H9 (cell line): ENCODE data around the gene DTNA. TPM values are rescaled to one million over a fixed set of nuclear protein-coding genes. Genes with fewer than 3 reads are reported as not detected.

Experiments used
- DNase-seq: peaks from one replicate; pipeline ENCODE4 v3.0.0-alpha.2; 2017
- H2AFZ ChIP-seq: one replicate; pipeline ENCODE4 v1.6.1; 2013; ENCODE audit warnings: mild to moderate bottlenecking, low read length, control low read depth, moderate library complexity
- H2AK5ac ChIP-seq: 2 replicates; pipeline ENCODE4 v1.6.1; 2013; ENCODE audit warnings: low read length, control low read depth, mixed read lengths; ENCODE audit not compliant: insufficient read length
- H2BK120ac ChIP-seq: one replicate; pipeline ENCODE4 v1.6.1; 2013; ENCODE audit warnings: low read depth, mild to moderate bottlenecking, low read length, control low read depth, inconsistent platforms; ENCODE audit not compliant: poor library complexity, severe bottlenecking
- H2BK12ac ChIP-seq: 2 replicates; pipeline ENCODE4 v1.6.1; 2013; ENCODE audit warnings: low read length, control low read depth, mixed read lengths, low read depth; ENCODE audit not compliant: insufficient read length
- H2BK15ac ChIP-seq: 2 replicates; pipeline ENCODE4 v1.6.1; 2013; ENCODE audit warnings: low read depth, low read length, control low read depth
- H2BK20ac ChIP-seq: one replicate; pipeline ENCODE4 v1.6.1; 2013; ENCODE audit warnings: low read depth, mild to moderate bottlenecking, low read length, control low read depth, inconsistent platforms; ENCODE audit not compliant: poor library complexity, severe bottlenecking
- H2BK5ac ChIP-seq: 2 replicates; pipeline ENCODE4 v1.6.1; 2013; ENCODE audit warnings: low read length, control low read depth, mixed read lengths; ENCODE audit not compliant: insufficient read length
- H3K14ac ChIP-seq: 2 replicates; pipeline ENCODE4 v1.6.1; 2013; ENCODE audit warnings: low read length, control low read depth; ENCODE audit not compliant: insufficient read depth
- H3K18ac ChIP-seq: 2 replicates; pipeline ENCODE4 v1.6.1; 2013; ENCODE audit warnings: low read depth, mild to moderate bottlenecking, mixed read lengths, low read length, control low read depth; ENCODE audit not compliant: insufficient read length
- H3K23ac ChIP-seq: 2 replicates; pipeline ENCODE4 v1.6.1; 2013; ENCODE audit warnings: low read length, control low read depth, mixed read lengths, low read depth; ENCODE audit not compliant: insufficient read length
- H3K23me2 ChIP-seq: 2 replicates; pipeline ENCODE4 v1.6.1; 2013; ENCODE audit warnings: low read depth, mild to moderate bottlenecking, mixed read lengths, low read length, control low read depth; ENCODE audit not compliant: insufficient read length, poor library complexity, severe bottlenecking
- H3K27ac ChIP-seq: 2 replicates; pipeline ENCODE4 v1.5.1; 2013; ENCODE audit warnings: low read length, control low read depth, mixed read lengths, low read depth; ENCODE audit not compliant: insufficient read length
- H3K27me3 ChIP-seq: 2 replicates; pipeline ENCODE4 v1.6.1; 2013; ENCODE audit warnings: low read length, control low read depth, inconsistent platforms; ENCODE audit not compliant: insufficient read depth
- H3K4ac ChIP-seq: 2 replicates; pipeline ENCODE4 v1.6.1; 2013; ENCODE audit warnings: low read depth, mild to moderate bottlenecking, control low read depth, inconsistent platforms, low read length, moderate library complexity
- H3K4me1 ChIP-seq: 2 replicates; pipeline ENCODE4 v1.6.1; 2013; ENCODE audit warnings: low read length, control low read depth, inconsistent platforms; ENCODE audit not compliant: insufficient read depth
- H3K4me2 ChIP-seq: 2 replicates; pipeline ENCODE4 v1.6.1; 2013; ENCODE audit warnings: low read length, control low read depth, mixed read lengths; ENCODE audit not compliant: insufficient read length, insufficient read depth
- H3K56ac ChIP-seq: 2 replicates; pipeline ENCODE4 v1.6.1; 2013; ENCODE audit warnings: low read depth, mild to moderate bottlenecking, mixed read lengths, low read length, control low read depth; ENCODE audit not compliant: insufficient read length
- H3K79me1 ChIP-seq: 2 replicates; pipeline ENCODE4 v1.6.1; 2013; ENCODE audit warnings: low read depth, mild to moderate bottlenecking, moderate library complexity, low read length, control low read depth, inconsistent platforms; ENCODE audit not compliant: insufficient read depth, poor library complexity, severe bottlenecking
- H3K79me2 ChIP-seq: 2 replicates; pipeline ENCODE4 v1.6.1; 2013; ENCODE audit warnings: low read length, control low read depth, inconsistent platforms; ENCODE audit not compliant: insufficient read depth
- H3K9ac ChIP-seq: 2 replicates; pipeline ENCODE4 v1.6.1; 2013; ENCODE audit warnings: low read length, control low read depth, mixed read lengths; ENCODE audit not compliant: insufficient read length; ENCODE audit errors: extremely low read depth
- H3K9me3 ChIP-seq: one replicate; pipeline ENCODE4 v1.6.1; 2013; ENCODE audit warnings: low read depth, low read length, inconsistent platforms; ENCODE audit not compliant: control insufficient read depth
- H3T11ph ChIP-seq: one replicate; pipeline ENCODE4 v1.6.1; 2013; ENCODE audit warnings: mild to moderate bottlenecking, low read length, control low read depth, inconsistent platforms
- H4K20me1 ChIP-seq: one replicate; pipeline ENCODE4 v1.6.1; 2013; ENCODE audit not compliant: control insufficient read depth, insufficient read length, insufficient read depth
- H4K5ac ChIP-seq: 2 replicates; pipeline ENCODE4 v1.6.1; 2013; ENCODE audit warnings: low read depth, mild to moderate bottlenecking, mixed read lengths, low read length, control low read depth; ENCODE audit not compliant: insufficient read length
- H4K8ac ChIP-seq: replicated peaks from 2 replicates; pipeline ENCODE4 v1.6.1; 2013; ENCODE audit warnings: low read length, control low read depth, mixed read lengths, low read depth; ENCODE audit not compliant: insufficient read length
- H4K91ac ChIP-seq: 2 replicates; pipeline ENCODE4 v1.6.1; 2013; ENCODE audit warnings: low read depth, mild to moderate bottlenecking, moderate library complexity, mixed read lengths, low read length, control low read depth; ENCODE audit not compliant: insufficient read length
- H3K27ac Mint-ChIP-seq, 3 experiments: 2 replicates in 2 of 3; 3 replicates in 1 of 3; pipeline ENCODE4 v1.8.0; 2020 to 2021; ENCODE audit warnings: mixed read lengths in 3 of 3, mild to moderate bottlenecking in 1 of 3, moderate library complexity in 1 of 3
- H3K27me3 Mint-ChIP-seq: 2 replicates; pipeline ENCODE4 v1.8.0; 2021; ENCODE audit warnings: low read depth, mild to moderate bottlenecking, moderate library complexity, mixed read lengths
- H3K36me3 Mint-ChIP-seq, 3 experiments: 2 replicates in 2 of 3; 3 replicates in 1 of 3; pipeline ENCODE4 v1.8.0; 2020 to 2021; ENCODE audit warnings: low read depth in 3 of 3, mixed read lengths in 3 of 3; ENCODE audit not compliant: insufficient read depth in 1 of 3
- H3K4me1 Mint-ChIP-seq, 2 experiments: 2 replicates each; pipeline ENCODE4 v1.8.0; 2020; ENCODE audit warnings: mixed read lengths in 2 of 2
- H3K4me3 Mint-ChIP-seq, 2 experiments: 2 replicates in 1 of 2; 3 replicates in 1 of 2; pipeline ENCODE4 v1.8.0; 2020 to 2021; ENCODE audit warnings: mild to moderate bottlenecking in 2 of 2, mixed read lengths in 2 of 2, moderate library complexity in 1 of 2
- H3K9me3 Mint-ChIP-seq, 2 experiments: 2 replicates in 1 of 2; 3 replicates in 1 of 2; pipeline ENCODE4 v1.8.0; 2020; ENCODE audit warnings: mild to moderate bottlenecking in 2 of 2, mixed read lengths in 2 of 2, moderate library complexity in 1 of 2
- CTCF ChIP-seq: fragments of 200-600 bp; sonication (generic); conservative IDR thresholded peaks from 3 replicates; pipeline ENCODE4 v1.8.0; 2021; ENCODE audit warnings: antibody characterized with exemption, mild to moderate bottlenecking
- WGBS: extraction: QIAGEN DNeasy Blood & Tissue Kit; methylation state at CpG from one replicate; pipeline ENCODE4 v1.1.7; 2013; ENCODE audit warnings: missing lambda C conversion rate, low lambda C conversion rate, mixed read lengths; ENCODE audit not compliant: insufficient read length; ENCODE audit errors: extremely low coverage; 5-methylcytosine and 5-hydroxymethylcytosine counted together
- total RNA-seq: library from RNA; stranded (reverse); gene quantifications from 2 replicates; pipeline ENCODE4 v1.2.1, GENCODE V29; 2021

DTNA gene
- total RNA-seq, 1 experiment from 2014 or later: 25.5 TPM

- Mint-ChIP-seq H3K4me1 (peaks cover 6 to 7% of the 10 kb centered on the region in 2 experiments), H3K4me3 (no peak overlapping the region), H3K9me3 (peaks cover 16 to 22% of the 10 kb centered on the region in 2 experiments), H3K27ac (no peak overlapping the region; a peak in 1 of 7 replicates), H3K36me3 (peaks cover 9 to 40% (median 33%) of the 10 kb centered on the region in 3 experiments; a peak in 6 of 7 replicates), H3K27me3 (peaks cover 4% of the 10 kb centered on the region; the same call in 1 of the 2 replicates)
- no peak overlapping the region for H2BK5ac ChIP-seq
- no peak overlapping the region for H3K27ac ChIP-seq
- no peak overlapping the region for H2BK120ac ChIP-seq
- H4K8ac ChIP-seq: no peak overlapping the region
- no peak overlapping the region for H2BK12ac ChIP-seq
- H3K9ac ChIP-seq: no peak overlapping the region
- no peak overlapping the region for H4K5ac ChIP-seq
- H3K14ac ChIP-seq: no peak overlapping the region
- no peak overlapping the region for H2BK15ac ChIP-seq
- H3K4ac ChIP-seq: no peak overlapping the region
- DNase-seq: no peak
- H3K18ac ChIP-seq: no peak overlapping the region
- WGBS: 100% methylated on average over 1 of the region's 6 CpGs
- TF ChIP-seq CTCF: no peak
- no peaks in the 10 kb centered on the region for H4K20me1 ChIP-seq
- no peak overlapping the region for H3K4me2 ChIP-seq
- no peaks in the 10 kb centered on the region for H3K79me1 ChIP-seq
- H3K27me3 ChIP-seq: no peaks in the 10 kb centered on the region
- no peak overlapping the region for H4K91ac ChIP-seq
- H3K4me1 ChIP-seq: no peaks in the 10 kb centered on the region
- H3K79me2 ChIP-seq: no peaks in the 10 kb centered on the region
- H3K56ac ChIP-seq: no peak overlapping the region
- no peaks in the 10 kb centered on the region for H3K23me2 ChIP-seq
- no peaks in the 10 kb centered on the region for H3K9me3 ChIP-seq
- no peak overlapping the region for H2AK5ac ChIP-seq
- no peak overlapping the region for H3T11ph ChIP-seq
- no peak overlapping the region for H2AFZ ChIP-seq
- H2BK20ac ChIP-seq: no peak overlapping the region
- no peak overlapping the region for H3K23ac ChIP-seq
These were observed 180.5 kb downstream of the DTNA start for GRCh38 chr18:34890486-34891085.
